ENCODE results near the gene CXCR1.

Gene CXCR1

DNA sequence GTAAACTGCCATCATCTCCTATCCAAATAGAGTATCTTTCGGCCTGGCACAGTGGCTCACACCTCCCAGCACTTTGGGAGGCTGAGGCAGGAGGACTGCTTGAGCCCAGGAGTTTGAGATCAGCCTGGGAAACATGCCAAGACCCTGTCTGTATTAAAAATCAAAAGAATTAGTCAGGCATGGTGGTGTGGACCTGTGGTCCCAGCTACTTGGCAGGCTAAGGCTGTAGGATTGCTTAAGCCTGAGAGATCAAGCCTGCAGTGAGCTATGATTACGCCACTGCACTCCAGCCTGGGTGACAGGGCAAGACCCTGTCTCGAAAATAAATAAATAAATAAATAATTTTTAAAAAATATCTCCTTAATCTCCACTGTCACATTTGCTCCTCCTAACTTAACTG, 35.5 kb upstream of the CXCR1 start:
- H3K9ac ChIP-seq (ENCODE audit: low read depth, low read length) = no peak overlapping the region
- ATAC-seq (ENCODE audit: insufficient read depth, low read depth) (no peak), DNase-seq (no peak)
- no peaks in the 10 kb centered on the region for H3K4me1 ChIP-seq (ENCODE audit: insufficient read depth, low read length)
- H2AFZ ChIP-seq (ENCODE audit: low read depth, low read length) = no peak overlapping the region
- H3K36me3 ChIP-seq (ENCODE audit: insufficient read depth, low read length) = no peaks in the 10 kb centered on the region
- no peak overlapping the region for H3K4me3 ChIP-seq (ENCODE audit: low read depth in 1 of 2, low read length in 2 of 2)
- no peaks in the 10 kb centered on the region for H3K79me2 ChIP-seq (ENCODE audit: insufficient read depth, low read length)
- no peaks in the 10 kb centered on the region for H3K9me3 ChIP-seq (ENCODE audit: insufficient read depth, low read length, severe bottlenecking)
- H3K27me3 ChIP-seq (ENCODE audit: insufficient read depth, low read length, poor library complexity) = peaks cover 4% of the 10 kb centered on the region
- no peaks in the 10 kb centered on the region for H4K20me1 ChIP-seq (ENCODE audit: insufficient read depth, low read length)
- no peak overlapping the region for H3K4me2 ChIP-seq (ENCODE audit: insufficient read depth, low read length)
- no peak for TF ChIP-seq EZH2 (IDR thresholded peaks at IDR 0.05; ENCODE audit: borderline replicate concordance, low read depth, low read length, severe bottlenecking)
- TF ChIP-seq, protein P1, sequence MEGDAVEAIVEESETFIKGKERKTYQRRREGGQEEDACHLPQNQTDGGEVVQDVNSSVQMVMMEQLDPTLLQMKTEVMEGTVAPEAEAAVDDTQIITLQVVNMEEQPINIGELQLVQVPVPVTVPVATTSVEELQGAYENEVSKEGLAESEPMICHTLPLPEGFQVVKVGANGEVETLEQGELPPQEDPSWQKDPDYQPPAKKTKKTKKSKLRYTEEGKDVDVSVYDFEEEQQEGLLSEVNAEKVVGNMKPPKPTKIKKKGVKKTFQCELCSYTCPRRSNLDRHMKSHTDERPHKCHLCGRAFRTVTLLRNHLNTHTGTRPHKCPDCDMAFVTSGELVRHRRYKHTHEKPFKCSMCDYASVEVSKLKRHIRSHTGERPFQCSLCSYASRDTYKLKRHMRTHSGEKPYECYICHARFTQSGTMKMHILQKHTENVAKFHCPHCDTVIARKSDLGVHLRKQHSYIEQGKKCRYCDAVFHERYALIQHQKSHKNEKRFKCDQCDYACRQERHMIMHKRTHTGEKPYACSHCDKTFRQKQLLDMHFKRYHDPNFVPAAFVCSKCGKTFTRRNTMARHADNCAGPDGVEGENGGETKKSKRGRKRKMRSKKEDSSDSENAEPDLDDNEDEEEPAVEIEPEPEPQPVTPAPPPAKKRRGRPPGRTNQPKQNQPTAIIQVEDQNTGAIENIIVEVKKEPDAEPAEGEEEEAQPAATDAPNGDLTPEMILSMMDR (IDR thresholded peaks at IDR 0.05; ENCODE audit: borderline replicate concordance, extremely low read depth, low read length, poor library complexity, severe bottlenecking) = no peak
- no peak overlapping the region for H3K27ac ChIP-seq (ENCODE audit: low read length)

DNA sequence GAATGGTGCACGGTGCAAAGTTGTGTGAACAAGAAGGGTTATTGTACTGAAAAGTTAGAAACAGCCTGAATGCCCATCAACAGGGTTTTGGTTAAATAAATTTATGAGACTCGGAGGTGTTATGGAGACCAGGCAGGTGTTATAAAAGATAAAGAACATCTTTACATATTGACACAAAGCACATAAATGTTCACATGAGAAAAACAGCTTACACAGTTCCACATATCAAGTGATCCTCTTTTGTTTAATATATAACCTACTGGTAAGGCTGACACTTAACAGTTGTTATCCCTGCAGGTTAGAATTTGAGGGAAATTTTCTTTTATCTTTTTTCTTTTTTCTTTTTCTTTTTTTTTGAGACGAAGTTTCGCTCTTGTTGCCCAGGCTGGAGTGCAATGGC, 30.2 kb upstream of the CXCR1 start:
- DNase-seq (no peak), ATAC-seq (ENCODE audit: insufficient read depth, low read depth) (no peak)
- Histone ChIP-seq H2AFZ (ENCODE audit: low read depth, low read length) (no peak overlapping the region), H3K27ac (ENCODE audit: low read length) (no peak overlapping the region), H3K9me3 (ENCODE audit: insufficient read depth, low read length, severe bottlenecking) (no peaks in the 10 kb centered on the region), H3K9ac (ENCODE audit: low read depth, low read length) (no peak overlapping the region), H4K20me1 (ENCODE audit: insufficient read depth, low read length) (no peaks in the 10 kb centered on the region), H3K79me2 (ENCODE audit: insufficient read depth, low read length) (no peaks in the 10 kb centered on the region), H3K4me2 (ENCODE audit: insufficient read depth, low read length) (no peak overlapping the region), H3K4me3 (ENCODE audit: low read depth in 1 of 2, low read length in 2 of 2) (no peak overlapping the region), H3K27me3 (ENCODE audit: insufficient read depth, low read length, poor library complexity) (peaks cover 9% of the 10 kb centered on the region), H3K4me1 (ENCODE audit: insufficient read depth, low read length) (no peaks in the 10 kb centered on the region), H3K36me3 (ENCODE audit: insufficient read depth, low read length) (no peaks in the 10 kb centered on the region)
- TF ChIP-seq EZH2 (IDR thresholded peaks at IDR 0.05; ENCODE audit: borderline replicate concordance, low read depth, low read length, severe bottlenecking) = no peak
- TF ChIP-seq, protein P1 (IDR thresholded peaks at IDR 0.05; ENCODE audit: borderline replicate concordance, extremely low read depth, low read length, poor library complexity, severe bottlenecking) = no peak

DNA sequence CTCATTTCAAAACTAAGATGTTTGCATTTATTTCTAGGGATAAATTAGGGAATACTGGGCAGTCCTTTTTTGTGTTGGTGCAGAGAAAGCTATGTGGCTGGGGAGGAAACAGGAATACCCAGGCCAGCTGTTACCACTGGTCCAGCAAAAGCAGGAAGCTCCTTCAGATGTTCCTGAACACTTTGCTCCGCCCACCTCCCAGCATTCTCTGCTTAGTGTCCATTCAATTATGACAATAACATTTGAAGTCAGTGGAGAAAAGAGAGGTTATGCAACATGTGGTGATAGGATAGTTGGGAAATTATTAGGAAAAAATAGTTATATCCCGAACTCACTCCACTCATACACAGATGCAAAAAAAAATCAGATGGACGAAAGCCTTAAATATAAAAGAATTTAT, 28.1 kb upstream of the CXCR1 start:
- no peak overlapping the region for H2AFZ ChIP-seq (ENCODE audit: low read depth, low read length)
- H3K9ac ChIP-seq (ENCODE audit: low read depth, low read length) = no peak overlapping the region
- H3K27me3 ChIP-seq (ENCODE audit: insufficient read depth, low read length, poor library complexity) = peaks cover 9% of the 10 kb centered on the region
- H3K4me3 ChIP-seq (ENCODE audit: low read depth in 1 of 2, low read length in 2 of 2) = no peak overlapping the region
- no peak for DNase-seq
- H3K79me2 ChIP-seq (ENCODE audit: insufficient read depth, low read length) = no peaks in the 10 kb centered on the region
- H3K36me3 ChIP-seq (ENCODE audit: insufficient read depth, low read length) = no peaks in the 10 kb centered on the region
- no peak for ATAC-seq (ENCODE audit: insufficient read depth, low read depth)
- H3K4me1 ChIP-seq (ENCODE audit: insufficient read depth, low read length) = no peaks in the 10 kb centered on the region
- no peaks in the 10 kb centered on the region for H3K9me3 ChIP-seq (ENCODE audit: insufficient read depth, low read length, severe bottlenecking)
- H4K20me1 ChIP-seq (ENCODE audit: insufficient read depth, low read length) = no peaks in the 10 kb centered on the region
- no peak overlapping the region for H3K4me2 ChIP-seq (ENCODE audit: insufficient read depth, low read length)
- H3K27ac ChIP-seq (ENCODE audit: low read length) = no peak overlapping the region
- no peak for TF ChIP-seq EZH2 (IDR thresholded peaks at IDR 0.05; ENCODE audit: borderline replicate concordance, low read depth, low read length, severe bottlenecking)
- TF ChIP-seq, protein P1 (IDR thresholded peaks at IDR 0.05; ENCODE audit: borderline replicate concordance, extremely low read depth, low read length, poor library complexity, severe bottlenecking) = no peak

GRCh38 chr2:218193701-218194100, 26.9 kb upstream of the CXCR1 start:
- H3K9ac ChIP-seq (ENCODE audit: low read depth, low read length) = no peak overlapping the region
- H2AFZ ChIP-seq (ENCODE audit: low read depth, low read length) = no peak overlapping the region
- H3K27me3 ChIP-seq (ENCODE audit: insufficient read depth, low read length, poor library complexity) = peaks cover 8% of the 10 kb centered on the region
- no peak overlapping the region for H3K4me3 ChIP-seq (ENCODE audit: low read depth in 1 of 2, low read length in 2 of 2)
- H3K27ac ChIP-seq (ENCODE audit: low read length) = no peak overlapping the region
- no peak for ATAC-seq (ENCODE audit: insufficient read depth, low read depth)
- TF ChIP-seq EZH2 (IDR thresholded peaks at IDR 0.05; ENCODE audit: borderline replicate concordance, low read depth, low read length, severe bottlenecking) = no peak
- TF ChIP-seq, protein P1 (IDR thresholded peaks at IDR 0.05; ENCODE audit: borderline replicate concordance, extremely low read depth, low read length, poor library complexity, severe bottlenecking) = no peak
- H3K4me1 ChIP-seq (ENCODE audit: insufficient read depth, low read length) = no peaks in the 10 kb centered on the region
- no peaks in the 10 kb centered on the region for H3K79me2 ChIP-seq (ENCODE audit: insufficient read depth, low read length)
- DNase-seq = no peak
- no peak overlapping the region for H3K4me2 ChIP-seq (ENCODE audit: insufficient read depth, low read length)
- H3K36me3 ChIP-seq (ENCODE audit: insufficient read depth, low read length) = no peaks in the 10 kb centered on the region
- no peaks in the 10 kb centered on the region for H3K9me3 ChIP-seq (ENCODE audit: insufficient read depth, low read length, severe bottlenecking)
- no peaks in the 10 kb centered on the region for H4K20me1 ChIP-seq (ENCODE audit: insufficient read depth, low read length)

Data from DND-41 (cell line).